Islet precursor cell (in vitro differentiated cells): ENCODE results near the gene UPB1.

Source experiments
- DNase-seq: peaks from one replicate; pipeline ENCODE4 v3.0.0-alpha.2; 2018

UPB1 gene

DNA sequence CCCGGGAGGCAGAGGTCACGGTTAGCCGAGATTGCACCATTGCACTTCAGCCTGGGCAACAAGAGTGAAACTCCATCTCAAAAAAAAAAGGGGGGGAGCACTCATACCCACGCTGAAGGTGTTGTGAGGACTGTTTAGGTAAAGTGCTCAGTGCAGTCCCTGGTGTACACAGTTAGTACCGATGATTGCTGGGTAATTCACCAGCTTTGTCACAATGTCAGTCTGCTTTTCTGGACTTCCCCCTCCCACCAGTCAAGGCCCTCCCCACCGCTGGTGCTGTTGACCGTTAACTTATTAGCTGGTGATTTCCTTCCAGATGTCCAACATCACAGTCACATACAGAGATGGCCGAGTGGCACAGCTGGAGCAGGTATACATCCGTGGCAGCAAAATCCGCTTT, 72.5 kb downstream of the UPB1 start:
- DNase-seq, result no peak

GRCh38 chr22:24571266-24571665, 76.1 kb downstream of the UPB1 start:
- no peak for DNase-seq

DNA sequence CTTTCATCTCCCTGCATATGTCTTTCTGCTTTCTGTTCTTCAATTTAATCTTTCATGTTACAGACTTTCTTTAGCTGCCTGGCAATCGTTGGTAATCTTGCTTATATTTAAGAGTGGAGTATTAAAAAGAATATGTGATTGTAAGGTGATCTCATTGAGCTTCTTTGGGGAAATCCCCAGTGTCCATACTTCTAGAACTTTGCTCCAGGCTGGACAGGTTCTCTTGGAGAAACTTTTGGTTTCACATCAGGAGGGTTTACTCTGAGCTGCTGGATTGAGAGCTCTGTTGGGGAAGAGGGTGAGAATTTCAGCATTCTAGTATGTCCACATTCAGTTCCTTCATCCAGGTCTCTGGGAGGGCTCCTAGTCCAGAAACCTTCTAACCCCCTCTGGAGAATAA, 81.6 kb downstream of the UPB1 start:
- no peak for DNase-seq
